Fibroblast of the aortic adventitia (primary cell): ENCODE measurements around the gene LONRF2. TPM values are rescaled to one million over a fixed set of nuclear protein-coding genes. Genes with fewer than 3 reads are reported as not detected.

Source experiments
- DNase-seq: peaks from one replicate; pipeline ENCODE4 v3.0.0-alpha.2; 2010; ENCODE audit warnings: low read depth
- H3K4me3 ChIP-seq: 2 replicates; pipeline ENCODE4 v1.5.1; 2011; ENCODE audit warnings: low read depth, mild to moderate bottlenecking, control low read depth, low read length, moderate library complexity
- CTCF ChIP-seq: IDR thresholded peaks from 2 replicates; pipeline ENCODE4 v1.5.1; 2011; ENCODE audit warnings: mild to moderate bottlenecking, low read length, control low read depth, inconsistent platforms; ENCODE audit not compliant: insufficient read depth
- total RNA-seq: library from RNA; depleted of rRNA; stranded (reverse); fragments of >200 nt; gene quantifications from 2 replicates; pipeline ENCODE4 v1.2.3, GENCODE V29; 2012; ENCODE audit warnings: low replicate concordance

The LONRF2 gene
- total RNA-seq, 1 donor: 1.8 TPM

DNA sequence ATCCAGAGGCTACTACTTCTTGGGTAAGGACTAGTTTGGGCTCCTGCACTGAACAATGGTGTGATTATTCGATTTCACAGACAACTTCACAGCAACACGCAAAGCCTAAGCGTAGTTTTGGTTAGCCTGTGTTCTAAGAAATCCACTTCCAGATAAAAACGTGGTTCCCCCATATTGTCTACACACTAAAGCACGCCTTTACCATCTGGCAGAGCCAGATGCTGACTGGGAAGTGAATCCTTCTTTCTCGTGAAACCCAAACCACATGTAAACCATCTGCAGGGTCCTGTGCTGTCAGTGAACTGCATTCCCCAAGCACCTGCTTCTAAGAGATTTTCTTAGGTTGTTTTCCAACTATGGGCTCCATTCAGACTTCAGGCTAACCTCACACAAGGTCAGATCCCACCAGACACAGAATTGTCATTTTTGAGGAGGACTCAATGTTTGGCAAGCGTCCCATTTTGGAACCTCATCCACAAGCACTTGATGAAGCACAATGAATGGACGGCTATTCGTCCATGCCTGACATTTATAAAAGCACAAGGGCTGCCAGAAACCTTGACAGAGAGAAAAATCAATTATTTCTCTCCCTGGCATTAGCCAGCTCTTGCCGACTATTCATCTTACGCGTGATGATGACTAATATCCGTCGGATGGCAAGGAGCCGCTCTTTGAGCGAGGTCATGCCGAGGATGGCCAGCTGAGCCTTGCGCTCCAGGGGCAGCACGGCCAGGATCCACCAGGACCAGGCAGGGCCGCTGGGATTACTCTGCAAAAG, 38.4 kb downstream of the LONRF2 start:
- TF ChIP-seq CTCF: no peak
- DNase-seq: no peak
- no peak overlapping the region for H3K4me3 ChIP-seq

GRCh38 chr2:100281521-100282438, 40.5 kb downstream of the LONRF2 start:
- DNase-seq: peak; percentile 81
- no peak for TF ChIP-seq CTCF
- H3K4me3 ChIP-seq: peak overlapping the region; percentile 6

- TF ChIP-seq CTCF: no peak
- no peak for DNase-seq
Observed at GRCh38 chr2:100279586-100280534, 42.4 kb downstream of the LONRF2 start.

DNA sequence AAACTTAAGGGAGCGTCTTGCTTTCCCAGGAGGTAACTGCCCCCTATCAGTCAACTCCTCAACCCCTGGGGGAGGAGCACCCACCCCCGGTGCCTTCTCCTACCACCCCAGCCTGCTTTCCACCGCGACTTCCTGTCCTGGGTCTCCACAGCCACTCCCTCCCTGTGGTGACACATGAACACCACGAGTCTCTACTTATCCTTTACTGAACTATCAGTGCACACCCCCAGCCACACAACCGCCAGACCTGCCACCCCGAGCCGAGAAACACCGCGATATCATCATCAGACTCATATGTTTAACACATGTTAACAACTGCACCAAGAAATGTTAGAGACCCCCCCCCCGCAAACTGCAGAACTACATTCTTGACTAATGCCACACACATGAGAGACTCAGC, 43.3 kb downstream of the LONRF2 start:
- no peak for TF ChIP-seq CTCF
- H3K4me3 ChIP-seq: no peak overlapping the region

More at GRCh38 chr2:100279586-100280534, 42.4 kb downstream of the LONRF2 start:
- H3K4me3 ChIP-seq: no peak overlapping the region

GRCh38 chr2:100278501-100278900, 43.8 kb downstream of the LONRF2 start:
- DNase-seq: no peak
- no peak overlapping the region for H3K4me3 ChIP-seq
- no peak for TF ChIP-seq CTCF

More for the DNA sequence above, 43.3 kb downstream of the LONRF2 start:
- no peak for DNase-seq

DNA sequence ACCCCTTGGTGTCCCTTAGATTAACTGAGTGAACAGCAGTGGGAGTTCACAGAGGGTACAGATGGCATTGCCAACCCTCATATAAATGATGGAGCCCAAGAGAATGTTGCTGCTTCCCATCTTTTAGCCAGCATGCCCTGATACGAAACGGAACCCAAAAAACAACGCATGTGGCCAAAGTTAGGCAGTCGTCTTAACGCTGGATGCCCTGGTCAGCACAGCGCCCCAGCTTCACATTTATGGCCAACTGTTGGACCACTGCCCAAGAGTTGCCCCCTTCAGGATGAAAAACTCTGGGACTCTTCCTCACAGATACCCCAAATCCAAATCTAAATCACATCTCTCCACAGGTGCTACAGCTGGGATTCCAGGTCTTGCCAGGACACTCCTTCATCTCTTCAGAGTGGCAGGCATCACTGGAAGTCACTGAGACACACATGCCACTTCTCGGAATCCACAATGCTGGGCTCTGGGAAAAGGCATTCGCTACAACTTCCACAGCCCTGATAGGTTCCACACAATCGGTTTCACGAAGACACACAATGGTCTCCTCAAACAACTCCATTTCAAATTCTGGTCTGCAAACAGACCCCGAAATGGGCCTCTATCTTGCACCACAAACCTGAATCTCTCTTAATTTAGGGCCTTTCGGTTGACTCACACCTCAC, 44.6 kb downstream of the LONRF2 start:
- TF ChIP-seq CTCF: no peak

More for the DNA sequence above, 44.6 kb downstream of the LONRF2 start:
- DNase-seq: no peak
- H3K4me3 ChIP-seq: no peak overlapping the region
